DND-41 (cell line): ENCODE results near the gene NMUR1.

Experiments
- ATAC-seq: fragments of 200-7000 bp; cut with Tn5 transposase; 3 replicates; pipeline ENCODE4 v1.9.1; 2021; ENCODE audit warnings: low read depth; ENCODE audit not compliant: insufficient read depth
- DNase-seq: peaks from one replicate; pipeline ENCODE4 v3.0.0-alpha.2; 2020
- H2AFZ ChIP-seq: 2 replicates; pipeline ENCODE4 v1.6.0; 2012; ENCODE audit warnings: low read depth, low read length
- H3K27ac ChIP-seq: 2 replicates; pipeline ENCODE4 v1.5.1; 2012; ENCODE audit warnings: low read length, inconsistent platforms
- H3K27me3 ChIP-seq: fragments of 200-600 bp; sonication (generic); 2 replicates; pipeline ENCODE4 v1.6.0; 2012; ENCODE audit warnings: low read length, mild to moderate bottlenecking, inconsistent platforms; ENCODE audit not compliant: insufficient read depth, poor library complexity
- H3K36me3 ChIP-seq: 2 replicates; pipeline ENCODE4 v1.5.1; 2012; ENCODE audit warnings: low read length, inconsistent platforms; ENCODE audit not compliant: insufficient read depth
- H3K4me1 ChIP-seq: 2 replicates; pipeline ENCODE4 v1.5.1; 2012; ENCODE audit warnings: mild to moderate bottlenecking, low read length; ENCODE audit not compliant: insufficient read depth
- H3K4me2 ChIP-seq: 2 replicates; pipeline ENCODE4 v1.6.0; 2012; ENCODE audit warnings: mild to moderate bottlenecking, moderate library complexity, low read length, inconsistent platforms; ENCODE audit not compliant: insufficient read depth
- H3K4me3 ChIP-seq, 2 experiments: fragments of 200-600 bp in 1 of 2; shearing (Covaris generic) in 1 of 2; 2 replicates each; pipeline ENCODE4 v1.5.1; 2012 to 2016; ENCODE audit warnings: inconsistent platforms in 2 of 2, low read length in 2 of 2, mild to moderate bottlenecking in 2 of 2, low read depth in 1 of 2, moderate library complexity in 1 of 2
- H3K79me2 ChIP-seq: 2 replicates; pipeline ENCODE4 v1.6.0; 2012; ENCODE audit warnings: low read length, inconsistent platforms; ENCODE audit not compliant: insufficient read depth
- H3K9ac ChIP-seq: 2 replicates; pipeline ENCODE4 v1.6.0; 2012; ENCODE audit warnings: low read depth, mild to moderate bottlenecking, inconsistent platforms, low read length, moderate library complexity
- H3K9me3 ChIP-seq: 2 replicates; pipeline ENCODE4 v1.5.1; 2012; ENCODE audit warnings: low read length, moderate library complexity, mild to moderate bottlenecking, inconsistent platforms; ENCODE audit not compliant: insufficient read depth, severe bottlenecking
- H4K20me1 ChIP-seq: 2 replicates; pipeline ENCODE4 v1.6.0; 2012; ENCODE audit warnings: low read length; ENCODE audit not compliant: insufficient read depth
- EZH2 ChIP-seq: IDR thresholded peaks from 3 replicates; pipeline ENCODE4 v1.6.1; 2012; ENCODE audit warnings: borderline replicate concordance, low read depth, mild to moderate bottlenecking, moderate library complexity, low read length, inconsistent platforms; ENCODE audit not compliant: severe bottlenecking
- TF ChIP-seq, protein P1 (sequence below): IDR thresholded peaks from 2 replicates; pipeline ENCODE4 v1.5.1; 2012; ENCODE audit warnings: borderline replicate concordance, low read length, moderate library complexity, mild to moderate bottlenecking; ENCODE audit not compliant: poor library complexity, severe bottlenecking; ENCODE audit errors: extremely low read depth

Gene NMUR1

DNA sequence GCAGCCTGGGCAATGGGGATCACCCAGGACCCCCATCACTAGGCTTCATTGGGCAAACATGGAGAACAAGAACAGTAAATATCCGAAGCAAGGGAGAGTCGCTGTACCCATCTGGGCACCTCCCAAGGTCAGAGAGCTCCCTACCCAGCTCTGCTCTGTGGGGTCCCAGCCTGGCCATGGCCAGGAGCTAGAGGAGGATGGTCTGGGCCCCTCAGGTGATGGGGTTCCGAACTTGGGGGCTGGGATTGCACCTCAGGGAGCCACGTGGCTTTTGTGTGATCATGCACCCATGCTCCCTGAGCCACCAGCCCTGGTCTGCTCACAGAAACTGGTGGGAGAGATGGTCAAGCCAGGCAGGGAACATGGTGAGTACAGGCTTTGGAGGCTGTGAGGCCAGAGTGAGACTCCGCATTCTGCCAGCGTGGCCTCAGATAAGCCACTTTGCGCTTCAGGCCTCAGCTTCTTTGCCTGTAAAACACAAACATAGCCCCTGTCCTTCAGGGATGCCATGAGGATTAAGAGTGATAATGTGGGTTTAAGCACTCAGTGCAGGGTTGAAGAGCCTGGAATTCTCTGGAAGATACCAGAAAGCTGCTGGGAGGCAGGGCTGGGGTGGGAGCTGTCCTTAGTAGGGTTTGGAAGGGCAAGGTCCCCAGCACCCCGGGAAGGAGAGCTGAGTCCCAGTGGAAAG lies 3.0 kb upstream of the NMUR1 start:
- no peak overlapping the region for H3K4me3 ChIP-seq
- no peak overlapping the region for H2AFZ ChIP-seq
- no peaks in the 10 kb centered on the region for H4K20me1 ChIP-seq
- H3K36me3 ChIP-seq, result no peaks in the 10 kb centered on the region
- H3K27me3 ChIP-seq, result no peaks in the 10 kb centered on the region
- TF ChIP-seq, protein P1, sequence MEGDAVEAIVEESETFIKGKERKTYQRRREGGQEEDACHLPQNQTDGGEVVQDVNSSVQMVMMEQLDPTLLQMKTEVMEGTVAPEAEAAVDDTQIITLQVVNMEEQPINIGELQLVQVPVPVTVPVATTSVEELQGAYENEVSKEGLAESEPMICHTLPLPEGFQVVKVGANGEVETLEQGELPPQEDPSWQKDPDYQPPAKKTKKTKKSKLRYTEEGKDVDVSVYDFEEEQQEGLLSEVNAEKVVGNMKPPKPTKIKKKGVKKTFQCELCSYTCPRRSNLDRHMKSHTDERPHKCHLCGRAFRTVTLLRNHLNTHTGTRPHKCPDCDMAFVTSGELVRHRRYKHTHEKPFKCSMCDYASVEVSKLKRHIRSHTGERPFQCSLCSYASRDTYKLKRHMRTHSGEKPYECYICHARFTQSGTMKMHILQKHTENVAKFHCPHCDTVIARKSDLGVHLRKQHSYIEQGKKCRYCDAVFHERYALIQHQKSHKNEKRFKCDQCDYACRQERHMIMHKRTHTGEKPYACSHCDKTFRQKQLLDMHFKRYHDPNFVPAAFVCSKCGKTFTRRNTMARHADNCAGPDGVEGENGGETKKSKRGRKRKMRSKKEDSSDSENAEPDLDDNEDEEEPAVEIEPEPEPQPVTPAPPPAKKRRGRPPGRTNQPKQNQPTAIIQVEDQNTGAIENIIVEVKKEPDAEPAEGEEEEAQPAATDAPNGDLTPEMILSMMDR, result no peak
- no peak for TF ChIP-seq EZH2
- no peaks in the 10 kb centered on the region for H3K9me3 ChIP-seq
- no peak overlapping the region for H3K4me2 ChIP-seq
- DNase-seq (no peak), ATAC-seq (no peak)
- H3K9ac ChIP-seq, result no peak overlapping the region
- H3K4me1 ChIP-seq, result no peaks in the 10 kb centered on the region
- no peak overlapping the region for H3K27ac ChIP-seq
- H3K79me2 ChIP-seq, result no peaks in the 10 kb centered on the region

GRCh38 chr2:231532756-231533035 lies 2.5 kb upstream of the NMUR1 start:
- Histone ChIP-seq H4K20me1 (no peaks in the 10 kb centered on the region), H3K9me3 (no peaks in the 10 kb centered on the region), H3K36me3 (no peaks in the 10 kb centered on the region), H3K9ac (no peak overlapping the region), H3K79me2 (no peaks in the 10 kb centered on the region), H3K4me2 (no peak overlapping the region), H2AFZ (no peak overlapping the region), H3K27me3 (no peaks in the 10 kb centered on the region), H3K27ac (no peak overlapping the region), H3K4me1 (no peaks in the 10 kb centered on the region), H3K4me3 (no peak overlapping the region)
- TF ChIP-seq EZH2, result no peak
- TF ChIP-seq, protein P1, result no peak
- ATAC-seq (no peak), DNase-seq (no peak)

DNA sequence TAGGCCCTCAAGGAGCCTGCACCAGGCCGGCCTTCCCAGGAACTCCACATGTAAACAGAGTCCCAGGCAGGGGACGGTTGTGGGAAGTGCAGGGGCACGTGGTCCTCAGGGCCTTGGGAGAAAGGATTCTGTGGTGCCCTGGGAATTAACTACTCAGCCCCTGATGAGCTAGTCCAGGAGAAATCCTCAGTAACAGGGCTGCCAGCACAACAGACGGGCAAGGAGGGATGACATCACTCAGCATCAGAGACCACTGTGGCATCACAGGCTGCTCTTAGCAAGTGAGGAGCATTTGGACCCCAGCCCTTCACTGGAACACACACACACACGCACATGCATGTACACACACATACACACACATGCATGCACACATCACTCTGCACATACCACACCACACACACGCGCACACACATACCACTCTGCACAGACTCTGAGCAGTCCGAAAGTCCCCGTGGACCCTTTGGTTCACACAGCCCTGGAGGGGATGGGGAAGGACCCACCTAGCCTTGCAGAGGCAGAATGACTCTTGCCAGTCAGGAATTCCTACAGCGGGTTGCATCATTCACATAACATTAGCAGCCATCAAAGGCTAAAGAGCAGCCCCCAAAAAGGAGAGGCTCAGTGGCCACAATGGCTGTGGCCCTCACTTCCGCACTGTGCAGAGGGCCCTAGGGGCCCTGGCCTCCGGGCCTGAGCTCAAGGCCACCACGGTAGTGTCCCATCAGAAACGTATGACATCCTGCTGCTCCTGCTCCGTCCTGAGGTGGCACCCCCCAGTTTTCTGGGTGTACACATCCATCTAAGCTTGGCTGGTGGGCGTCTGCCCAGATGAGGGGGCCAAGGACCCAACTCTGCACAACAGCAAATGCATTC lies 1.9 kb upstream of the NMUR1 start:
- H3K27ac ChIP-seq, result no peak overlapping the region
- H3K9me3 ChIP-seq, result no peaks in the 10 kb centered on the region
- H3K4me3 ChIP-seq, result no peak overlapping the region
- no peaks in the 10 kb centered on the region for H3K79me2 ChIP-seq
- H3K36me3 ChIP-seq, result no peaks in the 10 kb centered on the region
- TF ChIP-seq, protein P1, result no peak
- TF ChIP-seq EZH2, result no peak
- no peaks in the 10 kb centered on the region for H4K20me1 ChIP-seq
- H2AFZ ChIP-seq, result no peak overlapping the region
- no peak overlapping the region for H3K9ac ChIP-seq
- no peaks in the 10 kb centered on the region for H3K4me1 ChIP-seq
- DNase-seq (no peak), ATAC-seq (peak; percentile 8; the same call in 1 of the 3 replicates)
- no peaks in the 10 kb centered on the region for H3K27me3 ChIP-seq
- H3K4me2 ChIP-seq, result no peak overlapping the region
